ENCODE results near the gene SEC31B. TPM values are rescaled to one million over a fixed set of nuclear protein-coding genes. Genes with fewer than 3 reads are reported as not detected.

SEC31B gene
- polyA plus RNA-seq, 3 donors, result 0.05 to 50.2 (median 0.09) TPM

DNA sequence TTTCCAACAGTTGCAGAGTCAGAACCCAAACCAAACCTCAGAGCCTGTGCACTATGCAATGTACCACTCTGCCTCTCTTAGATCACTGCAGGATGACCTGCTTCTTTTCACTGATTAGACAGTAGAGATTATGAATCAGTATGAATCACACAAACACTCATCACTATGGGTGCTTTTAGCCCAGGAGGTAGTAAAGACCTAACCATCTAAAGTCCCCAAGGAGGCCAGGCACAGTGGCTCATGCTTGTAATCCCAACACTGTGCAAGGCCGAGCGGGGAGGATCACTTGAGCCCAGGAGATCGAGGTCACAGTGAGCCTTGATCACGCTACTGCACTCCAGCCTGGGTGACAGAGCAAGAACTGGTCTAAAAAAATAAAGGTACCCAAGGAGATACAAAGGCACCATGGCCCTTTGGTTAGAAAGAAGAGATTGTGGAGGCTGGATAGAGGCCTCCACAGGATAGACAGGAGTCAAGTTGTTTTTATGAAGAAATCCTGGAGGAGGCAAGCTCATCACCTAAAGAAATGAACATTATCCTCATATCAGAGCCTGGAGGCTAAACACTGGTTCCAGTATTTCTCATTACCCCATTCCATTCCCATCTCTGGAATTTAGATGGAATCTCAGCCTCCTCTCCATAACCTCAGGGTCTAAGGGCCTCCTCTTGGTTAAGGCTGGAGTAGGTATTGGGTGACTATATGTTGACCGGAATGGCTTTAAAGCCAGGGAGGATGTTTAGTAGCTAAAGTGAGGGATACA, 12.9 kb downstream of the SEC31B start:
- Mint-ChIP-seq H3K4me1 (peaks cover 12% of the 10 kb centered on the region), H3K4me3 (no peak overlapping the region), H3K36me3 (peaks cover 50 to 60% of the 10 kb centered on the region in 2 donors), H3K27me3 (ENCODE audit: low read depth in 3 of 3) (no peaks in the 10 kb centered on the region), H3K27ac (no peak overlapping the region), H3K9me3 (no peaks in the 10 kb centered on the region)
- Histone ChIP-seq H3K27ac (ENCODE audit: low read depth in 1 of 2, low read length in 2 of 2) (no peak overlapping the region), H3K79me2 (ENCODE audit: insufficient read depth, low read length) (no peaks in the 10 kb centered on the region), H3K9ac (ENCODE audit: insufficient read depth, low read length, poor library complexity, severe bottlenecking) (no peak overlapping the region), H3K27me3 (ENCODE audit: control insufficient read depth in 2 of 2, insufficient read depth in 2 of 2, low read length in 2 of 2) (no peaks in the 10 kb centered on the region), H2AFZ (ENCODE audit: insufficient read depth, low read depth, low read length, poor library complexity, severe bottlenecking) (no peak overlapping the region), H3K4me1 (ENCODE audit: control insufficient read depth in 1 of 2, insufficient read depth in 2 of 2, low read length in 2 of 2) (peaks cover 12% of the 10 kb centered on the region in 2 donors), H3K36me3 (replicated peaks in 1 of 2; ENCODE audit: control insufficient read depth in 1 of 2, insufficient read depth in 2 of 2, low read length in 2 of 2) (peaks cover 32 to 52% of the 10 kb centered on the region in 2 donors), H3K4me2 (replicated peaks; ENCODE audit: extremely low read depth, low read length, poor library complexity, severe bottlenecking) (no peak overlapping the region), H3K9me3 (replicated peaks in 1 of 2; ENCODE audit: control insufficient read depth in 1 of 2, insufficient read depth in 1 of 2, low read length in 2 of 2) (no peaks in the 10 kb centered on the region), H4K20me1 (ENCODE audit: insufficient read depth, low read length) (no peaks in the 10 kb centered on the region), H3K4me3 (replicated peaks in 1 of 3; ENCODE audit: low read depth in 2 of 3, low read length in 3 of 3) (no peak overlapping the region)
- intact Hi-C loops (cut with micrococcal nuclease), result no loop called here
- no peak for DNase-seq
- WGBS (ENCODE audit: insufficient coverage), result 94% methylated on average over 4 of the region's 5 CpGs
- TF ChIP-seq CTCF (IDR thresholded peaks at IDR 0.05), result no peak

DNA sequence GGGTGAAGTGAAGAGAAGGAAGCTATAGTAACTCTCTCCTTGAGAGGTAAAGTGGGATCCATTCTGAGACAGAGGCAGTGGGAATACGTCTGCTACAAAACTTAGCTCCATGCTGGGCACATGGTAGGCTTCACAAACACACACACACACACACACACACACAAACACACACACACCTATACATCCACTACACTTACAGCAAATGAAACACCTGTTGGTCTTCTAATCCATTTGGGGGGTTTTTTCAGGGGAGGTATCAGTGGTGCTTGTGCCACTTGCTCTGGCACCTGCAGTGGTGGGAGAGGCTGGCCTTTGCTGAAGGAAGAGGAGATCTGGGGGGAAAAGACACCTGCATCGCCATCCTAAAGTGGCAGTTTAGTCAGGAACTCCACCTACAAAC, 14.5 kb downstream of the SEC31B start:
- H3K27me3 Mint-ChIP-seq (ENCODE audit: low read depth in 3 of 3), result no peaks in the 10 kb centered on the region
- Histone ChIP-seq H3K4me3 (replicated peaks in 1 of 3; ENCODE audit: low read depth in 2 of 3, low read length in 3 of 3) (no peak overlapping the region), H3K4me1 (ENCODE audit: control insufficient read depth in 1 of 2, insufficient read depth in 2 of 2, low read length in 2 of 2) (peaks cover 0 to 5% of the 10 kb centered on the region in 2 donors), H4K20me1 (ENCODE audit: insufficient read depth, low read length) (no peaks in the 10 kb centered on the region), H3K79me2 (ENCODE audit: insufficient read depth, low read length) (no peaks in the 10 kb centered on the region), H3K27ac (ENCODE audit: low read depth in 1 of 2, low read length in 2 of 2) (no peak overlapping the region), H3K36me3 (replicated peaks in 1 of 2; ENCODE audit: control insufficient read depth in 1 of 2, insufficient read depth in 2 of 2, low read length in 2 of 2) (peaks cover 36 to 60% of the 10 kb centered on the region in 2 donors), H2AFZ (ENCODE audit: insufficient read depth, low read depth, low read length, poor library complexity, severe bottlenecking) (no peak overlapping the region), H3K9ac (ENCODE audit: insufficient read depth, low read length, poor library complexity, severe bottlenecking) (no peak overlapping the region), H3K9me3 (replicated peaks in 1 of 2; ENCODE audit: control insufficient read depth in 1 of 2, insufficient read depth in 1 of 2, low read length in 2 of 2) (no peaks in the 10 kb centered on the region), H3K4me2 (replicated peaks; ENCODE audit: extremely low read depth, low read length, poor library complexity, severe bottlenecking) (no peak overlapping the region), H3K27me3 (ENCODE audit: control insufficient read depth in 2 of 2, insufficient read depth in 2 of 2, low read length in 2 of 2) (no peaks in the 10 kb centered on the region)
- intact Hi-C loops (cut with micrococcal nuclease), result no loop called here
- H3K4me1 Mint-ChIP-seq, result peaks cover 8% of the 10 kb centered on the region
- H3K9me3 Mint-ChIP-seq, result peaks cover 0 to 2% (median 0%) of the 10 kb centered on the region in 7 donors
- no CpG with 5 or more reads among the region's 2 CpGs for WGBS (ENCODE audit: insufficient coverage)
- no peak for DNase-seq
- H3K36me3 Mint-ChIP-seq, result peaks cover 63 to 64% of the 10 kb centered on the region in 2 donors
- TF ChIP-seq CTCF (IDR thresholded peaks at IDR 0.05), result no peak
- no peak overlapping the region for H3K4me3 Mint-ChIP-seq
- H3K27ac Mint-ChIP-seq, result peak overlapping the region in 1 of 7 donors; percentile 47

Data from CD14-positive monocyte (primary cell).